HG02870 (cell line): Measurements from ENCODE around the gene MS4A10.
"Not testable (repeated sequence)": the region's sequence is repeated elsewhere in the genome, so short reads cannot be mapped to it uniquely, and the experiment has no call there.

Source experiments
- ATAC-seq: cut with Tn5 transposase; IDR thresholded peaks from one replicate; pipeline ENCODE4 v1.9.1; 2021; ENCODE audit warnings: mild to moderate bottlenecking, moderate library complexity; ENCODE audit not compliant: unreplicated experiment

MS4A10 gene

DNA sequence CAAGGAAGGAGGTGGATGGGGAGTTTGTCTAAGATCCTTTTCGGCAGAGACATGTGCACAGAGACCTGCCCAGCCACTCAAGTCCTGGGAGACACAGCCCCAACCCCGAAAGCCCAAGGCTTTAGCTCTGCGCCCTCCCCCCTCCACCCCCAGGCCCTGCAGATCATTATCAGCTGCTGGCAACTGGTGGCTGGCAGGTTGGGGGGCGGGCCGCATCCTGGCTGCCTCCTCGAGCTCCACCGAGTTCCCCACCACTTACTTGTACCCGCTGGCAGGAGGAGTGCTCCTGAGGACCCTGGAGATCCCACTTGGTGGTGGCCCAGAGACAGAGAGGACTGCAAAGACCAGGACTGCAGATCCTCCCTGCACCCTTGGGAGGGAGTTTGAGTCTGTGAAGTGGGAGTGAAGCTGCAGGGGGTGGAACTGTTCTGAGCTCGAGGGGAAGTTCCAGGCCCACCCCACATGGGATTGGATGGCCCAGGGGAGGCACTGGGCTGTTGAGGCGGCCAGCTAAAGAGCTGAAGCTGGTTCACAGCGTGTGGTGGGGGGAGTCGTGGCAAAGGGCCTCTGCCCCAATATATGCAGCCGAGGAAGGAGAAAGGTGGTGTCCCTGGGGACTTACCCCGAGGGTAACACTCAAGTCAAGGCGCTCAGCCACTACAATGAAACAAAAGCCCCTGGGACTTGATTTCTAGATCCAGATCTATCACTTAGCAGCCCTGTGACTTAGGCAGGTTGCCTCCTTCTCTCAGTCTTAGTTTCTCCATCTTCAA lies 36.9 kb downstream of the MS4A10 start:
- ATAC-seq: no peak

DNA sequence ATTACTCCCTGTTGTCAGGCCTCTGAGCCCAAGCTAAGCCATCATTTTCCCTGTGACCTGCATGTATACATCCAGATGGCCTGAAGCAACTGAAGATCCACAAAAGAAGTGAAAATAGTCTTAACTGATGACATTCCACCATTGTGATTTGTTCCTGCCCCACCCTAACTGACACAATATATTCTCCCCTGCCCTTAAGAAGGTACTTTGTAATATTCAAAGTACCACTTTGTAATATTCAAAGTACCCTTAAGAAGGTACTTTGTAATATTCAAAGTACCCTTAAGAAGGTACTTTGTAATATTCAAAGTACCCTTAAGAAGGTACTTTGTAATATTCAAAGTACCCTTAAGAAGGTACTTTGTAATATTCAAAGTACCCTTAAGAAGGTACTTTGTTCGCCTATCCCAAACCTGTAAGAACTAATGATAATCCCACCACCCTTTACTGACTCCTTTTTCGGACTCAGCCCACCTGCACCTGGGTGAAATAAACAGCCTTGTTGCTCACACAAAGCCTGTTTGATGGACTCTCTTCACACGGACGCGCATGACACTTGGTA lies 38.7 kb downstream of the MS4A10 start:
- ATAC-seq: not testable (repeated sequence)

DNA sequence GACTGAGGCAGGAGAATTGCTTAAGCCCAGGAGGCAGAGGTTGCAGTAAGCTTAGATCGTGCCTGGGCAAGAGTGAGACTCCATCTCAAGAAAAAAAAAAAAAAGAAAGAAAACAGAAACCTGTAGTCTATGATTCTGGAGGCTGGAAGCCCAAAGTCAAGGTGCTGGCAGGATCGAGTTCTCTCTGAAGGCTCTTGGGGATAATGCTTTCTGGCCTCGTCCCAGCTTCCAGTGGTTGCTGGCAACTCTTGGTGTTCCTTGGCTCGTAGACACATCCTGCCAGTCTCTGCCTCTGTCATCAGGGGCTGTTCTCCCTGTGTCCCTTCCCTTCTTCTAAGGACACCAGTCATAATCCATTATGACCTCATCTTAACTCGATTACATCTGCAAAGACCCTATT lies 40.0 kb downstream of the MS4A10 start:
- ATAC-seq: no peak

DNA sequence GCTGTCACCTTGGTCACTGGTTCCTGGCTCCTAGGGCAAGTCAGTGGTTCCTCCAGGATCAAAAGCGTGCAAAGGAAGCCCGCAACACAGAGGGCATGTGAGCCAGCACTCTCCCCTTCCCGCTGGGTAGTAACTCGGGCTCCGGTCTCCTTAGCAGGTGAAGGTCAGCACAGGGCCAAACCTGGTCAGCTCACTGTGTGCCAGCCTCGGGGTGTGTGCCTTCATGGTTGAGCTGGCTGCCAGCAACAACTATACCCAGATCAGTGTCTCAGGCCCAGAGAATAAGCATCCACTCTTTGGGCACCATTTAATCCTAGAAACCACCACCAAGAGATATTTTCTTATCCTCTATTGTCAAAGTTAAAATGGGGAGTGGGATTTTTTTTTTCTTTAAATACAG lies 40.7 kb downstream of the MS4A10 start:
- no peak for ATAC-seq

DNA sequence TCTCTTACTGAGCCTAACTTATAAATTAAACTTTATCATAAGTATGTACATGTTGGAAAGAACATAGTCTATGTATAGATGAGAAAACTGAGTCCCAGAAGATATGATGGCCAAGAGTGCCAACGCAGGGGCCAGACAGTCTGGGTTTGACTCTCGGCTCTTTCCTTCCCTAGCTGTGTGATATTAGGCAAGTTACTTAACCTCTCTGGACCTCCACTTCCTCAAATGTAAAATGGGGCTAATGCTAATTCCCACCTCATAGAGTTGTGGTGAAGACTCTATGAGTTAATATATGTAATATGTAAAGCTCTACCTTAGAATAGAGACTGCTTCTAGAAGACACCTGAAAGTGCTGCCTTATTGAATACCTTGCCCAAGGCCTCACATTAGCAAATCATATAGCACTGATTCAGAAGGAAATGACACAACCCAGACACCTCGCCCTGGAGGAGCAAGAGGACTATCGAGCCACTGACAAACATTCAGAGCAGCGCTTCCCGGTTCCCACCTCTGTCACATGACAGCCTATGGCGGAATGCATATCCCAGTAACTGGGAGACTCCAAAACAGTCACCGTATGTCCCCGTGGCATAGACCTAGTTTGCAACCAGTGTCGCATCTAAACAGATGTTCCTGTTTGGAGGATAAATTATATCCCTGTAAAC lies 45.5 kb downstream of the MS4A10 start:
- ATAC-seq: no peak

DNA sequence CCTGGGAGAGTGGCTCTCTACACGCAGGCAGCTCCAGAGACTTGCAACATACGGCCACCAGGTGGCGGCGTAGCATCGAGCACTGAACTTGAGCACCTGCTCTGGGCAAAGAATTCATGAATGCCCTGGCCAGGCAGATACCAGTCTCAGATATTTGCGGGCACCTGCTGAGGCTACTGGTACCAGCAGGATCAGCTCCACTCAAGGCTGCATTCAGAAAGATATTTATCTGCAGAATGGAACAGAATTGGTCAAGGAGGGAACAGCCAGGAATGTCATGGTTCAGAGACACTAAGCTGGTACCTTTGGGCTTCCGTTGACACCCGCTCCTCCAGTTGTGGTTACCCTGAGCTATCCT lies 46.0 kb downstream of the MS4A10 start:
- ATAC-seq: no peak

DNA sequence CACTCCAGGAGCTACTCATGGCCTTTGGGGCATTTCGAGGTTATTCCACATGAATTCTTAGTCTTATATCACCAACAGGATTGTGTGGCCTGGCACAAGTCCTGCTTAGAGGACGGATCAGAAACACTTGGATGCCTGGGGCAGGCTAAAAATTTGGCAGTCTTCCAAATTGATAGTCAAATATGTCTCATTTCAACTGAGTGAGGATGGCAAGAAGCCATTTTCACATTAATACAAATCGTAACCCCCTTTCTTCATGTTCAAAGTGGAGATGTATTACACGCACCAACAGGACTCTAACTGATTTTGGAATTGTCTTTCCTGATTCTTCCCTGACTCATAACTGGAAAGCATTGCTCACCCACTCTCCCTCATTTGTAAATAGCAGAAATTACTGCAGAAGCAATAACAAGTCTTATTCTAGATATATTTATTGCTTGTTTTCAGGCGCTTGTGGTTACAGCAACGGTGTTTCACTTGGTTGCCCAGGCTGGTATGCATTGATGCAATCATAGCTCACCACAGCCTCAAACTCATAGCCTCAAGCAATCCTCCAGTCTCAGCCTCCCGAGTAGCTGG lies 46.5 kb downstream of the MS4A10 start:
- no peak for ATAC-seq

DNA sequence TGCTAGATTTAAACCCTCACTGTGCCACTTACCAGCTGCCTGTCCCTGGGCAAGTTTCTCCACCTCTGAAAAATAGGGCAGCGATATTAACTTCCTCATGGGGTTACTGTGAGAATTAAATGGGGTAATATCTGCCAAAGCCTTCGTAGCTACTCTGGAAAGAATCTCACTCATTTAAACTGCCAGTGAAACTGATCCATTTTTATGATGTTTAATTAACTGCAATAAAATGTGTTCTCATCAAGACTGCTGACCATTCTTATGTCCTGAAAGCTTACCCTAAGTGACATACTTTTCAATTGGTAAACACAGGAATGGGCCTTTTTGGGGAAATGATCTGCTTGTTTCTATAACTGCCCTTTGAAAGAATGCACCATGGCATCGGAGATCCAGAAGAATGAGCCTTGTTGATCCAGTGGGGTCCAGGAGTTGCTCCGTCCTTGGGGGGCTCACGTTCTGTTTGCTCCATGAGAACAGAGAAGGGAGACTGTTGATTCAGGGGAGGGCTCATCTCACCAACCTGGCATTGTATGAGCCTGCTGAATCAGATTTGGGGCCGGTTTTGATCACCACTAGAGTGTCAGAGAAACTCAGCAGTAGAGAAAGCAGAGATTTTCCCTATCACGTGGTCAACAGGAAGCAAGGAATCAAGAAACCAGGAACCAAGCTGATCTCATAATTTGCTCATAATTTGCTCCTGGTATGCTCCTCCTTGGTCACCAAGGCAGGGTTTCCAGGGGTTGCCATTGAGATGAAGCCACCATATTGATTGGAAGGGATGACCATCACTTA lies 49.8 kb downstream of the MS4A10 start:
- ATAC-seq: no peak

DNA sequence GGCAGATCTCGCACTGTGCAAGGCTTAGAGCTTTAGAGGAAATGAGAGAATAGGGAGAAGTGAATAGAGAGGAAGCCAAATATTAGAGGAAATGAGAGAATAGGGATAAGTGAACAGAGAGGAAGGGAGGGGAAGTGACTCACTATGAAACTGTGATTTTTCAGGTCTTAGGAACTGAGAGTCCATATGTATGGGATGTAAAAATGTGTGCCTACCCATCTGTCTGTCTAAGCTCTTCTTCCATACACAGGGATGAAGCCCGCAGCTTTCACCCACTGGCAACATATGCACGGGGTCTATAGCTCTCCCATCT lies 50.4 kb downstream of the MS4A10 start:
- ATAC-seq: no peak

DNA sequence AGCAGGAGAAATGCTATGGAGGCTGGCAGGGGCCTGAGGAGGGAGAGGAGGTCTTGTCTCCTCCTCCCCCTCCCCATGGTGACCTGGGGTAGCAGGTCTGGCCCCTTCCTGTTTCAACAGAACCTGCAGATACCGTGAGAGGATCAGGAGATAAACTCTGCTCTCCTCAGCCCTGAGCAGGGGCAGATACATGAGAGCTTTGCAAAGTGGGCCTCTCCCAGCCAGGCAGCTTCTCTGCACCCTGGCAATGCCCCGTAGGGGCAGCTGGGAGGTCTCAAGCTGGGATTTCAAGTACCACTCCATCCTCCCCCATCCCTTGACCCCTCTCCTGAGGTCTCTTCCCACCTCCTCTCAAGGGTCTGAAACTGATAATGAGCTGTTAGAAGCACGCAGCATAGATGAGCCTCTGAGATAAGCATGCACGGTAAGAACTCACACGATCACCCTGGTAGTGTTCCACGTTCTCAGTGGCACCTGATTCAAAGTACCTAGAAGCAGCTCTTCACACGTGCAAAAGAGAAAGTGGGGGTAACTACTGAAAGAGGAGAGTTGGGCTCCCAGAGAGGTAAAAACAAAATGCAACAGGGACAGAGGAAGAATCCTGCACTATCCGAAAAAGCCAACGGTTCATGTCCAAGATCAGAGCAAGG lies 51.9 kb downstream of the MS4A10 start:
- no peak for ATAC-seq

DNA sequence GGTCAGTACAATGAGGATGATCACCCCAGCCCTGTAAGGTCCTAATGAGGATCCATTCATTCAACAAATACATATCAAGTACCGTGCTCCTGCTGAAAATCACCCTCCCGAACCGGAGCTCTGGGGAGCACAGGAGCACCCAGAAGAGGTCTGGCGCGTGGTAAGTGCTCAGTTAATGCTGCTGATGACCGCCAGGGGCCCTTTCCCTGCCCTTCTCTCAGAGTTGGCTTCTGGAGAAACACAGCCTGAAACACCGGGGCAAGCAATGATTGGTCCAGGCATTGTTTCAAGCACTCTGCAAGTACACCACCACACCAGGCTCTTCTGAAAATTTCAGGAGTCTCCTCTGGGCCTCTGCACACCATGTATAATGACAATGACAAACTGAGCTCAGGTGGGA lies 53.0 kb downstream of the MS4A10 start:
- ATAC-seq: no peak

DNA sequence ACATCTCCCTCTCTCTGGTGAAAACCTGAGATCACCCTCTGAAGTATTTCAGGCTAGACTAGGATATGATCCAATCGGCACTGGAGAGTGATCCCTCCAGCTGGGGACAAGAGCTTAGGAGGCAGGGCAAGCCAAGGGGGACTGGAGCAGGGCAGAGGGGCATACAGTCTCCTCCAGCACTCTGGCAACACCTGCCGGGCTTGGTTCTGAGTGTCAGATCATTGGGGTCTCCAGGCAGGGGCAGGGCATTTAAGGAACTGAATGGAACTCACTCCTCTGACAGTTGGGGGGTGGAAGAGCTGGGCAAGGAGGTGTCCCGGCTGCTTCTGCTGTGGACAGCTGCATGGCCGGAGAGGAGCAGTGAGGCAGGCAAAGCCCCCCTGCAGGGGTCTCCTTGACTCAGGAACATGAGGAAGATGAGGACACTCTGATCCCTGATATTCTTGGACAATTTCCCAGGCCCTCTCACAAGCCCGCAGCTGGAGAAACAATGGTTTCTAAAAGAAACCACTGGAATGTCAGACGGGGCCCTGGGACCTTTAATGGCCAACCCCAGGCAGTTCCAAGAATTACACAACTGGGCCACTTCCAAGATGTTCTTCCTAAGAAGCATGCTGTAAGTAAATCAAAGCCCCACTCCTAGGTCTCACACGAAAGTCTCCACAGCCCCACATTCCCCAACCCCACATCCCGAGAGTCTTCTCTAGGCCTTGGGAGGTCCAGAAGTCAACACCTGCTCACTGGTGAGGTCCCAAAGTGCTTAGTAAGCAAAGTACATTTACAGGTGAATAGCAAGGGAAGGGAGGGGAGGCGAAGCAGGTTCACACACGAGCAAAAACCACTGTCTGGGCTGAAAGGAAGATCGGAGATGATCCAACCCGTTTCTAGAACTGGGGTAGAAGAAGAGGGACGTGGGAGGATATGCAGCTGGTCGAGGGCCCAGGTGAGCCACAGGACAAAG lies 55.6 kb downstream of the MS4A10 start:
- ATAC-seq: no peak

DNA sequence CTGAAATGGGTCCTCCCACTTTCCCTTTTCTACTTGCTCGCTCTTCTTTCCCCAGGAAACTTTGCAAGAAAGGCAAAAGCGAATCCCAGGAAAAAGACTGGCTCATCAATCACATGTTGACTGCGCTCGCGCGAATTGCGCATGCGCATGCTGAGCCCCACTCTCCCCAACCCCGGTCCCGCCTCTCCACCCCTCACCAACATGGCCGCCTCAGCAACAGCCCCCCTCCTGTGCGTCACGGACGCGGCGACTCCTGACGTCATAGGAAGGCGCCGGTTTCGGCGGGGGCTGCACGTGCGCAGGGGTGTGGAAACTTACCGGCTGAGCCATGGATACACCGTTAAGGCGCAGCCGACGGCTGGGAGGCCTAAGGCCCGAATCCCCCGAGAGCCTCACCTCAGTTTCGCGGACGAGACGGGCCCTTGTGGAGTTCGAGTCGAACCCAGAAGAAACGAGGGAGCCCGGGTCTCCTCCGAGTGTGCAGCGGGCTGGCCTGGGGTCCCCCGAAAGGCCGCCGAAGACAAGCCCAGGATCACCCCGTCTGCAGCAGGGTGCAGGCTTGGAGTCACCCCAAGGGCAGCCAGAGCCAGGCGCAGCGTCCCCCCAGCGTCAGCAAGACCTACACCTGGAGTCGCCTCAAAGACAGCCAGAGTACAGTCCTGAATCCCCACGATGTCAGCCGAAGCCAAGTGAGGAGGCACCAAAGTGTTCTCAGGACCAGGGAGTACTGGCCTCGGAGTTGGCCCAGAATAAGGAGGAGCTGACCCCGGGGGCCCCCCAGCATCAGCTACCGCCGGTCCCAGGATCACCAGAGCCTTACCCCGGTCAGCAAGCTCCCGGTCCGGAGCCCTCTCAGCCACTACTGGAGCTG lies 56.9 kb downstream of the MS4A10 start, which contains the start of gene CCDC86:
Gene CCDC86, plus strand, starts transcription at position 317 of the 871 bp plus-strand sequence. Its CDS starts 12 bp downstream, at position 329.
- ATAC-seq: peak; percentile 66

DNA sequence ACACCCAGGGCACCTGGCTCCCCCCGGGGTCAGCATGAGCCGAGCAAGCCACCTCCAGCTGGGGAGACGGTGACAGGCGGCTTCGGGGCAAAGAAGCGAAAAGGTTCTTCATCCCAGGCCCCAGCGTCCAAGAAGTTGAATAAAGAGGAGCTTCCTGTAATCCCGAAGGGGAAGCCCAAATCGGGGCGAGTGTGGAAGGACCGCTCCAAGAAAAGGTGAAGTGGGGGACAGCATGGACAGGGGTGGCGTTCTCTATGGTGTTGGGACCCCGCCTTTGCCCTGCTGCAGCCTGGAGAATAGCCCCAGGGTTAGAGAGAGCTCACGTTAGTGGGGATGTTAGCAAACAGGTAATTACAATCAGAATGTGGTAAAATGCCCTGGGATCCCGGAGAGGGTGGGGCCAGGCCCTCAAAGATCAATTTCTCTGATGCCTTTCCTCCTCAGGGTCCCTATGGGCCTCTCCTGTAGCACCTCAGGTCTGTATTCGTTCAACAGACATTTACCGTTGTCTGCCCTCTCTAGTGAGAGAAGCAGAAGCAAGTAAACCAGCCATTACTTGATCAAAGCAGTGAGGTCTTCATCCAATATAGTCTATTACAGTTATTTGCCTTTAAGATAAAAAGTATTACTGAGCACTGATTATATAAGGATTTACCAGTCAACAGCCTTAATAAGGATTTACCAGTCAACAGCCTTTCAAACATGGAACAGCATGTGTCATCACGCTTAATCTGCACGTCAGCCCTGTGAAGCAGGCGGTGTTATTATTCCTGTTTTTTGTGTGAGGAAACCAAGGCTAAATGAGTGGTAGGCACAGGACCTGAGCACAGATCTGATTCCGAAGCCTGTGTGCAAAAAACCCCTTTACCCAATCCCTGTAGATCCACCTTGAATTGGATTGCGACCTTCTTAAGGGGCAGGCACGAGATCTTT lies 57.8 kb downstream of the MS4A10 start:
- no peak for ATAC-seq

DNA sequence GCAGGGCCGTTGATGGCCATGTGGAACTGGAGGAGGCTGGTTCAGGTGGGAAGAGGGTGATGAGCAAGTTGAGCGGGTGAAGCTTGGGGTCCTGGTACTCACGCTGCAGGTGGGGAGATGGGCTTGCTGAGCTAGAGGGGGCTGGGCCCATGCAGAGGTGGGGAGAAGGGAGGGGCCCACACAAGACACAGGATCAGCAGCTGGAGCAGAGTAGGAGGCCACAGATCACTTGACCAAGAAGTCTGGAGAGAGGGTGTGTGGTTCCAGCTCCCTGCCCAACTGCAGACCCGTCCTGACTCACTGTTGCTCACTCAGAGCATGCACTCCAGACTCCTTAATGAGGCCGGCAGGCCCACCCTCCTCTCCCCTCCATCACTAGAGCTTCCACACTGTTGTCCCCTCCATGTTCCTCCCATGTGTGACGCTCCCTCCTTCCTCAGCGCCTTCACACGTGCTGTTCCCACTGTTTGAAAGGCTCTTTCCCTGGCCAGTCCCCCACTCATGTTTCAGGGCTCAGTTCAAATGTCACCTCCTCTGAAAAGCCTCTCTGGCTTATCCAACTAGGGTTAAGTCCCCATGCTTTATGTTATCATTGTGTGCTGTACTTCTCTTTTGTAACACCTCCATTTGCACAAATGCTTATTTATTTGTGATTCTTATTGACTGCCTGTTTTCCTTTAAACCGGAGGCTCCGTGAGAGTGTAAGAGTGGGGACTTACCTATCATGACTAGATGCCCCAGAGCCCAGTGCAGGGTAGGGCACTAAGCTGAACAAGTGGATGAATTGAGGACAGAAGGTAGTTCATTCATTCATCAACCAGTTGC lies 59.1 kb downstream of the MS4A10 start:
- no peak for ATAC-seq

DNA sequence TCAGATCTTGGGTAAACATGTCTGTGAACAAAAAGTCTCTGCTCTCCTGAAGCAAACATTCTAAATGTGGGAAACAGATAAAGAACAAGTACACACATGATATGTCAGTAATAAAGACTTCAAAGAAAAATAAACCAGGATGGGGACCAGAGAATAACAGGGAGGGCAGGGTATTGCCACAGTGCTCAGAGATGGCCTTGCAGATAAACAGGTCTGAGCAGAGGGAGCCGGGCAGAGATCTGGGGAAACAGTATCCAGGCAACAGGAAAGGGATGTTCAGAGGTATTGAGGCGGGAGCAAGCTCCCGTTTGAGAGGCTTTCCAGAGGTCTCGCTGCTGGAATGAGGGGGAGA lies 59.7 kb downstream of the MS4A10 start:
- no peak for ATAC-seq

DNA sequence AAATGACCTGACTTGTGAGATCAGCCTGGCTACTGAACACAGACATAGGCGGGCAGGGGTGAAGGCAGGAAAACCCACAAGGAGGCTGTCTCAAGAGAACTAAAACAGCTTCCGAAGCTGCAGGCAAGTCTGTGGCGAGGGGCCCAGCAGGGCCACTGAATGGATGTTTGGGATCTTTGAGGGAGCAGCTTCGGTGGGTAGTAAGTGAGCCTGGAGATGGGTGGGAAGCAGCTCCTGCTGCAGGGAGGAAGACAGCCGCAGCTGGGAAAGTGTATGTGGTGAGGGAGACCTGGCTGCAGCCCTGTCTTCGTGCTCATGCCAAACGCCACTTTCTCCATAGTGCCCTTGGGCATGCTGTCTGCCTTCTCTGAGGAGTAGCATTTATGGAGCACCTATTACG lies 60.2 kb downstream of the MS4A10 start:
- no peak for ATAC-seq
